ENCODE results near the gene IFFO2. TPM values are rescaled to one million over a fixed set of nuclear protein-coding genes. Genes with fewer than 3 reads are reported as not detected.

Gene IFFO2
- total and polyA plus RNA-seq, 2 of the 8 experiments (the other 6 are each of a cell fraction or from before 2014, with no cell fraction given): 6.6 to 10.4 TPM

DNA sequence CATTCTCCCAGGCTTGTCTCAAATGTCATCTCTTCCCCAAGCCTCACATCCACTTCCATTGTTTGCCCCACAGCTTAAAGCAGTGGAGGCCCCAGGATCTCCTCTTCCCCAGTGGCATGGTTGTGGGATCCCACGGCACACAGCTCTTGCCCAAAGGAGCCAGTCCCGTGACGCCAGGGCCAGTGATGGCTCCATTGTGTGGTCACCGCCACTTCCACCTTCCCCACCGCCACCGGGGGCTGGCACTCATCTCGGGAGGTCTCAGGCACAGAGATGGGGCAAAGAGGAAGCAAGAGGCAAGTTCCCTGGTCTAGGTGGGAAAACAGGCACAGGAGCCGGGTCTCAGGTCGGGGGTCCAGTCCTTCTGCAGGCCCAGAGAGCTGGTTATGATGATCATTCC lies 31.2 kb downstream of the IFFO2 start:
- Histone ChIP-seq H3K79me1 (ENCODE audit: low read depth, low read length) (0 out of 2 replicates have a peak, but pooled peaks cover 3% of the 10 kb centered on the region), H2BK20ac (ENCODE audit: low read length) (no peak overlapping the region), H3K4me1 (replicated peaks in 1 of 4; ENCODE audit: control insufficient read depth in 3 of 4, insufficient read depth in 4 of 4, low read length in 3 of 4) (peaks cover 0 to 20% (median 10%) of the 10 kb centered on the region in 4 experiments; a peak in 6 of 7 replicates), H3K23me2 (ENCODE audit: low read depth, low read length) (peaks cover 7% of the 10 kb centered on the region; the same call in 1 of the 2 replicates), H4K91ac (replicated peaks; ENCODE audit: insufficient read length, low read length) (no peak overlapping the region), H4K8ac (ENCODE audit: extremely low read depth, insufficient read depth, low read length) (no peak overlapping the region; the same call in 1 of the 2 replicates), H3K18ac (ENCODE audit: extremely low read depth, low read length) (no peak overlapping the region), H3K36me3 (ENCODE audit: control insufficient read depth in 2 of 4, insufficient read depth in 4 of 4, low read length in 3 of 4) (no peaks in the 10 kb centered on the region), H3K23ac (ENCODE audit: insufficient read length) (no peak overlapping the region), H2AK5ac (ENCODE audit: low read depth, low read length) (0 out of 2 replicates have a peak overlapping the region, but pooled peaks have one; percentile 13), H3K14ac (ENCODE audit: insufficient read length) (no peak overlapping the region), H2BK5ac (ENCODE audit: low read depth, low read length) (no peak overlapping the region), H3K9me3 (ENCODE audit: insufficient read depth in 2 of 2, low read depth in 1 of 2, low read length in 1 of 2) (no peaks in the 10 kb centered on the region), H2BK12ac (ENCODE audit: low read depth, low read length) (no peak overlapping the region), H3K27ac (ENCODE audit: low read depth, low read length) (no peak overlapping the region), H2BK120ac (replicated peaks; ENCODE audit: low read depth, low read length) (no peak overlapping the region), H3K4me3 (ENCODE audit: extremely low read depth in 1 of 4, insufficient read depth in 2 of 4, low read depth in 3 of 4, low read length in 4 of 4) (no peak overlapping the region), H2BK15ac (ENCODE audit: low read length) (no peak overlapping the region), H3K79me2 (ENCODE audit: control insufficient read depth in 1 of 2, insufficient read depth in 2 of 2, low read length in 2 of 2) (no peaks in the 10 kb centered on the region), H3K9ac (replicated peaks in 1 of 4; ENCODE audit: extremely low read depth in 1 of 4, low read depth in 3 of 4, low read length in 3 of 4) (no peak overlapping the region), H4K20me1 (replicated peaks in 1 of 2; ENCODE audit: control insufficient read depth in 1 of 2, insufficient read depth in 2 of 2, low read length in 2 of 2) (no peaks in the 10 kb centered on the region), H2AFZ (ENCODE audit: low read length) (no peak overlapping the region), H4K5ac (ENCODE audit: insufficient read length, low read depth, low read length) (no peak overlapping the region), H3K27me3 (replicated peaks in 1 of 4; ENCODE audit: control insufficient read depth in 3 of 4, extremely low read depth in 1 of 4, insufficient read depth in 3 of 4, low read length in 3 of 4) (no peaks in the 10 kb centered on the region), H3K56ac (replicated peaks; ENCODE audit: insufficient read length, low read depth, low read length) (no peak overlapping the region), H3K4me2 (ENCODE audit: insufficient read depth in 1 of 2, low read depth in 2 of 2, low read length in 2 of 2) (no peak overlapping the region), H3K4ac (replicated peaks; ENCODE audit: insufficient read length, low read depth, low read length) (no peak overlapping the region)
- FAIRE-seq: no peak
- 92% methylated on average over 9 of the region's 9 CpGs; no CpG with 5 or more reads in 1 of the 2 experiments for WGBS, 2 experiments (ENCODE audit: extremely low coverage in 1 of 2, insufficient coverage in 1 of 2, insufficient read length in 1 of 2, insufficient replicate concordance in 2 of 2, low coverage in 1 of 2, low lambda C conversion rate in 2 of 2, missing lambda C conversion rate in 1 of 2)
- ChIA-PET POLR2A (ENCODE audit: partially characterized antibody) (interaction anchor here (1.4 kb wide), 1 partner anchor 26 kb away, joined by 4 read pairs; no protein-coding TSS in a partner anchor), CTCF (ENCODE audit: partially characterized antibody) (interaction anchor here (1.4 to 10.0 kb wide), 3 partner anchors 10 to 17 kb away, joined by 3 to 109 read pairs (median 37); no protein-coding TSS in a partner anchor)
- DNase-seq (ENCODE audit: low read depth in 1 of 2, low spot score in 2 of 2): no peak
- no peak for TF ChIP-seq PHF8 (conservative IDR thresholded peaks at IDR 0.05; ENCODE audit: low read depth, low read length)
- TF ChIP-seq, protein P1, sequence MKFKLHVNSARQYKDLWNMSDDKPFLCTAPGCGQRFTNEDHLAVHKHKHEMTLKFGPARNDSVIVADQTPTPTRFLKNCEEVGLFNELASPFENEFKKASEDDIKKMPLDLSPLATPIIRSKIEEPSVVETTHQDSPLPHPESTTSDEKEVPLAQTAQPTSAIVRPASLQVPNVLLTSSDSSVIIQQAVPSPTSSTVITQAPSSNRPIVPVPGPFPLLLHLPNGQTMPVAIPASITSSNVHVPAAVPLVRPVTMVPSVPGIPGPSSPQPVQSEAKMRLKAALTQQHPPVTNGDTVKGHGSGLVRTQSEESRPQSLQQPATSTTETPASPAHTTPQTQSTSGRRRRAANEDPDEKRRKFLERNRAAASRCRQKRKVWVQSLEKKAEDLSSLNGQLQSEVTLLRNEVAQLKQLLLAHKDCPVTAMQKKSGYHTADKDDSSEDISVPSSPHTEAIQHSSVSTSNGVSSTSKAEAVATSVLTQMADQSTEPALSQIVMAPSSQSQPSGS (IDR thresholded peaks at IDR 0.05; ENCODE audit: low read length): no peak
- no peak for TF ChIP-seq KDM4A (IDR thresholded peaks at IDR 0.05; ENCODE audit: low read depth, low read length, severe bottlenecking)
- TF ChIP-seq, protein P2, sequence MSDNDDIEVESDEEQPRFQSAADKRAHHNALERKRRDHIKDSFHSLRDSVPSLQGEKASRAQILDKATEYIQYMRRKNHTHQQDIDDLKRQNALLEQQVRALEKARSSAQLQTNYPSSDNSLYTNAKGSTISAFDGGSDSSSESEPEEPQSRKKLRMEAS (IDR thresholded peaks at IDR 0.05): no peak
- TF ChIP-seq GTF2F1 (IDR thresholded peaks at IDR 0.05; ENCODE audit: borderline replicate concordance, low read depth, low read length): no peak
- TF ChIP-seq POLR2A (IDR thresholded peaks at IDR 0.05; ENCODE audit: control extremely low read depth in 1 of 2, low read depth in 2 of 2, low read length in 2 of 2): no peak
- TF ChIP-seq SRF (IDR thresholded peaks at IDR 0.05; ENCODE audit: low read depth, low read length): no peak
- no peak for TF ChIP-seq CTBP2 (IDR thresholded peaks at IDR 0.05; ENCODE audit: borderline replicate concordance, insufficient read depth, insufficient read length, low read length)
- no peak for TF ChIP-seq YY1 (IDR thresholded peaks at IDR 0.05; ENCODE audit: low read depth, low read length)
- no peak for TF ChIP-seq RNF2 (IDR thresholded peaks at IDR 0.05; ENCODE audit: borderline replicate concordance, low read depth, low read length, missing control alignments, poor library complexity, severe bottlenecking)
- no peak for TF ChIP-seq MAFK (IDR thresholded peaks at IDR 0.05; ENCODE audit: low read depth, low read length)
